Choroid plexus epithelial cell (primary cell): Measurements from ENCODE around the gene CTNNA1.
"Not testable (repeated sequence)": the region's sequence is repeated elsewhere in the genome, so short reads cannot be mapped to it uniquely, and the experiment has no call there.

Experiments used
- DNase-seq: peaks from one replicate; pipeline ENCODE4 v3.0.0-alpha.2; 2010; ENCODE audit warnings: low read depth
- H3K4me3 ChIP-seq: 2 replicates; pipeline ENCODE4 v1.5.1; 2011; ENCODE audit warnings: low read depth, mild to moderate bottlenecking, control low read depth, low read length, moderate library complexity
- TF ChIP-seq, protein P1 (sequence below): conservative IDR thresholded peaks from 2 replicates; pipeline ENCODE4 v1.5.1; 2011; ENCODE audit warnings: low read depth, mild to moderate bottlenecking, control low read depth, inconsistent platforms, low read length, moderate library complexity

CTNNA1 gene

GRCh38 chr5:138832218-138832617 lies 79.0 kb downstream of the CTNNA1 start:
- TF ChIP-seq, protein P1, sequence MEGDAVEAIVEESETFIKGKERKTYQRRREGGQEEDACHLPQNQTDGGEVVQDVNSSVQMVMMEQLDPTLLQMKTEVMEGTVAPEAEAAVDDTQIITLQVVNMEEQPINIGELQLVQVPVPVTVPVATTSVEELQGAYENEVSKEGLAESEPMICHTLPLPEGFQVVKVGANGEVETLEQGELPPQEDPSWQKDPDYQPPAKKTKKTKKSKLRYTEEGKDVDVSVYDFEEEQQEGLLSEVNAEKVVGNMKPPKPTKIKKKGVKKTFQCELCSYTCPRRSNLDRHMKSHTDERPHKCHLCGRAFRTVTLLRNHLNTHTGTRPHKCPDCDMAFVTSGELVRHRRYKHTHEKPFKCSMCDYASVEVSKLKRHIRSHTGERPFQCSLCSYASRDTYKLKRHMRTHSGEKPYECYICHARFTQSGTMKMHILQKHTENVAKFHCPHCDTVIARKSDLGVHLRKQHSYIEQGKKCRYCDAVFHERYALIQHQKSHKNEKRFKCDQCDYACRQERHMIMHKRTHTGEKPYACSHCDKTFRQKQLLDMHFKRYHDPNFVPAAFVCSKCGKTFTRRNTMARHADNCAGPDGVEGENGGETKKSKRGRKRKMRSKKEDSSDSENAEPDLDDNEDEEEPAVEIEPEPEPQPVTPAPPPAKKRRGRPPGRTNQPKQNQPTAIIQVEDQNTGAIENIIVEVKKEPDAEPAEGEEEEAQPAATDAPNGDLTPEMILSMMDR = no peak
- DNase-seq = peak; percentile 32

GRCh38 chr5:138833080-138833479 lies 79.9 kb downstream of the CTNNA1 start:
- TF ChIP-seq, protein P1 = no peak
- no peak for DNase-seq
- no peak overlapping the region for H3K4me3 ChIP-seq

More at GRCh38 chr5:138832218-138832617, 79.0 kb downstream of the CTNNA1 start:
- H3K4me3 ChIP-seq = no peak overlapping the region

DNA sequence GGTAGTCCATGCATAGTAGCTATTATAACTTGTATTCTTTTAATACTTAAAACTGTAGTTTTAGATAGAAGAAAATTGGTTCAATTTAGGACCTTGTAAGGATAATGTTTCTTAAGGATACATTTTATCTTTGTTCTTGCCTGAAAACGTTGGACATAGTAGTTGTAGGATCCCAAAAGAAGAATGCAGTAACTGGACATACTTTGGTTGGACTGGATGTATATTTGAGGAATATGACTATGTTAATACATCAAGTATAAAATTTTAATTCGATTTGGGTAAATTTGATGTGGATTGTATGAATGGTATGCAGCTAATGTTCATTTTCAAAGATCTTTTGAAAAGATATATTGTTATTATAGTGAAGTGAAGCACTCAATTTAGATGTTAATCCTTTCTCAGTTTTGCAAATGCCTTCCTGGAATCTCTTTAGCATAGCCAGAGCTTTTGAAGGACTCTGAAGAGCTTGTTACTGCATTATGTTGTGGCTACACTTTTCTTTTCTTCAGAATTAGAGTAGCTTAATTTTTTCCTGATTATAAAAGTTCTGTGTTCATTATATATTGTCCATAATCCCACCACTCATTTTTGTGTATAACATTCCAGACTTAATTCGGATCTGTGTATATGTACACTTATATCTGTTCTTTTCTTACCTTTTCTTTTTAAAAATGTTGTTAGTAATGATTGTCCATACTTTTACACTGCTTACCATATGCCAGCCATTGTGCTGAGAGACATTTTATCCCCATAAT lies 80.7 kb downstream of the CTNNA1 start:
- DNase-seq = no peak
- TF ChIP-seq, protein P1 = no peak

DNA sequence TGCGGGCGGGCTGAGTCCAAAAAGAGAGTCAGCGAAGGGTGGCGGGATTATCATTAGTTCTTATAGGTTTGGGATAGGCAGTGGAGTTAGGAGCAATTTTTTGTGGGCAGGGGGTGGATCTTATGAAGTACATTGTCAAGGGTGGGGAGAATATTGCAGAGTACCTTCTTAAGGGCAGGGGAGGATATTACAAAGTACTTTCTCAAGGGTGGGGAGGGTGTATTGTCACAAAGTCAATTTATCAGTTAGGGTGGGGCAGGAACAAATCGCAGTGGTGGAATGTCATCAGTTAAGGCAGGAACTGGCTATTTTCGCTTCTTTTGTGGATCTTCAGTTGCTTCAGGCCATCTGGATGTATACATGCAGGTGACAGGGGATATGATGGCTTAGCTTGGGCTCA lies 81.6 kb downstream of the CTNNA1 start:
- not testable (repeated sequence) for H3K4me3 ChIP-seq, DNase-seq

More for the DNA sequence above, 80.7 kb downstream of the CTNNA1 start:
- H3K4me3 ChIP-seq = no peak overlapping the region

- DNase-seq = no peak
- TF ChIP-seq, protein P1 = no peak
- H3K4me3 ChIP-seq = no peak overlapping the region
Observed at GRCh38 chr5:138837160-138837559, 83.9 kb downstream of the CTNNA1 start.

- DNase-seq = no peak
- H3K4me3 ChIP-seq = no peak overlapping the region
- TF ChIP-seq, protein P1 = no peak
Observed at GRCh38 chr5:138840103-138840502, 86.9 kb downstream of the CTNNA1 start.

DNA sequence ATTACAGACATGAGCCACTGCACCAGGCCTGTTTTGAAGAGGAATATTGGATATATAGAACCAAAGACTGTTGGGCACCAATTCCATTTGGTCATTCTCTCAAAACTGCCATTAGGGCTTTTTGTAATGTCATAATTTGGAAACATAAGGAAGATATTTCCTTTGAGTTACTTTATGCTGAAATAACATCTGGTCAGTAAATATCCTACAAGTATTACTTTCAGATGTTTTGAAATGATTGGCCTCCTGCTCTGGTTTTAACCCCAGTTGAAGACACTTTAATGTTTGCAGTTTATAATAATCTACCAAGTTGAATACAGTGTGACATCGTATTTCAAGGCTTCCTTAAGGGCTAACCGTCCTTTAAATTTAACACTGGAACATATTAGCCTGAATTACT lies 88.3 kb downstream of the CTNNA1 start:
- DNase-seq = no peak
- TF ChIP-seq, protein P1 = no peak
- no peak overlapping the region for H3K4me3 ChIP-seq
